Sigmoid colon (tissue), 7 donors: ENCODE measurements around the gene MTCP1. TPM values are rescaled to one million over a fixed set of nuclear protein-coding genes. Genes with fewer than 3 reads are reported as not detected.

Source experiments
- DNase-seq: peaks from one replicate; pipeline ENCODE4 v3.0.0-alpha.2; 2019
- H3K27ac ChIP-seq, 4 donors: fragments of 200-600 bp; sonication (generic); one replicate each; pipeline ENCODE4 v1.5.1; 2016 to 2019; ENCODE audit warnings: mild to moderate bottlenecking in 1 of 4
- H3K27me3 ChIP-seq, 3 donors: fragments of 200-600 bp; sonication (generic); one replicate each; pipeline ENCODE4 v1.5.1; 2019; ENCODE audit warnings: mild to moderate bottlenecking in 1 of 3
- H3K36me3 ChIP-seq, 4 donors: fragments of 200-600 bp; sonication (generic); one replicate each; pipeline ENCODE4 v1.5.1; 2016 to 2019
- H3K4me1 ChIP-seq, 4 donors: fragments of 200-600 bp; sonication (generic); one replicate each; pipeline ENCODE4 v1.5.1; 2017 to 2019
- H3K4me3 ChIP-seq, 4 donors: fragments of 200-600 bp; sonication (generic); one replicate each; pipeline ENCODE4 v1.5.1; 2017 to 2019; ENCODE audit warnings: mild to moderate bottlenecking in 2 of 4, moderate library complexity in 1 of 4
- H3K9me3 ChIP-seq, 4 donors: fragments of 200-600 bp in 3 of 4; sonication (generic) in 3 of 4; one replicate each; pipeline versions ENCODE4 v1.5.1 to v1.6.1; 2013 to 2019
- CTCF ChIP-seq, 4 experiments: fragments of 450-650 bp in 3 of 4; fragments of 200-600 bp in 1 of 4; IDR thresholded peaks; one replicate each; pipeline ENCODE4 v1.5.1; 2016 to 2019; ENCODE audit warnings: antibody characterized with exemption in 4 of 4, mild to moderate bottlenecking in 3 of 4, moderate library complexity in 2 of 4
- EP300 ChIP-seq, 4 donors: sonication (generic); formaldehyde crosslinking; IDR thresholded peaks; one replicate each; pipeline ENCODE4 v1.6.1; 2017; ENCODE audit warnings: antibody characterized with exemption in 4 of 4
- POLR2A ChIP-seq, 2 donors: fragments of 450-650 bp; IDR thresholded peaks; one replicate each; pipeline ENCODE4 v1.6.1; 2016; ENCODE audit warnings: antibody characterized with exemption in 2 of 2, mild to moderate bottlenecking in 2 of 2, moderate library complexity in 2 of 2
- POLR2AphosphoS5 ChIP-seq, 4 donors: sonication (generic); formaldehyde crosslinking; IDR thresholded peaks; one replicate each; pipeline ENCODE4 v1.6.1; 2017; ENCODE audit warnings: antibody characterized with exemption in 4 of 4
- WGBS, 2 donors: extraction: QIAGEN DNeasy Blood & Tissue Kit; methylation state at CpG; one replicate each; pipeline ENCODE4 v1.1.7; 2013; 5-methylcytosine and 5-hydroxymethylcytosine counted together
- intact Hi-C: fragments of 100-400 bp; cut with DNase I; formaldehyde crosslinking; loops from one replicate; pipeline ENCODE4 v1.15.1; 2023
- polyA plus RNA-seq, 3 donors: library from polyadenylated mRNA; stranded (reverse); fragments of 200-250 nt; gene quantifications; one replicate each; pipeline ENCODE4 v1.2.3, GENCODE V29; 2013
- total RNA-seq, 4 donors: library from RNA; depleted of rRNA; stranded (reverse); fragments of >200 nt; gene quantifications; one replicate each; pipeline ENCODE4 v1.1.0, GENCODE V29; 2016
- donor health status: healthy with polysubstance abuse.
- donor health status: Bipolar disorder and iron deficiency.
- donor health status: healthy.

The MTCP1 gene
- total and polyA plus RNA-seq, 7 donors = 3.1 to 13.8 (median 3.9) TPM

- TF ChIP-seq EP300 (IDR thresholded peaks at IDR 0.05) = no peak
- TF ChIP-seq POLR2AphosphoS5 (IDR thresholded peaks at IDR 0.05) = no peak
- TF ChIP-seq POLR2A (IDR thresholded peaks at IDR 0.05) = no peak
- no peak for TF ChIP-seq CTCF (IDR thresholded peaks at IDR 0.05)
- peaks cover 0 to 14% (median 9%) of the 10 kb centered on the region in 4 donors for H3K4me1 ChIP-seq
- no peaks in the 10 kb centered on the region for H3K27me3 ChIP-seq
- H3K9me3 ChIP-seq = peaks cover 0 to 2% (median 0%) of the 10 kb centered on the region in 4 donors
- 87 to 94% methylated on average over 5 of the region's 5 CpGs for WGBS, 2 donors
- intact Hi-C loops = no loop called here
- no peak for DNase-seq
- H3K36me3 ChIP-seq = peaks cover 0 to 15% (median 0%) of the 10 kb centered on the region in 4 donors
- H3K4me3 ChIP-seq = no peak overlapping the region
- H3K27ac ChIP-seq = no peak overlapping the region
Measured at GRCh38 chrX:155031657-155032056, 39.3 kb downstream of the MTCP1 start.

GRCh38 chrX:155028877-155029291 lies 42.1 kb downstream of the MTCP1 start:
- no peak overlapping the region for H3K4me3 ChIP-seq
- TF ChIP-seq EP300 (IDR thresholded peaks at IDR 0.05) (no peak), POLR2AphosphoS5 (IDR thresholded peaks at IDR 0.05) (no peak), CTCF (IDR thresholded peaks at IDR 0.05) (no peak), POLR2A (IDR thresholded peaks at IDR 0.05) (no peak)
- H3K4me1 ChIP-seq = peaks cover 0 to 14% (median 9%) of the 10 kb centered on the region in 4 donors
- peaks cover 0 to 4% (median 0%) of the 10 kb centered on the region in 4 donors for H3K36me3 ChIP-seq
- intact Hi-C loops = no loop called here
- 27 to 77% methylated on average over 2 of the region's 2 CpGs for WGBS, 2 donors
- peak overlapping the region; percentile 90 to 96 (median 94) for H3K27ac ChIP-seq
- no peaks in the 10 kb centered on the region for H3K9me3 ChIP-seq
- H3K27me3 ChIP-seq = no peaks in the 10 kb centered on the region
- DNase-seq = no peak

GRCh38 chrX:155028129-155028528 lies 42.8 kb downstream of the MTCP1 start:
- no peaks in the 10 kb centered on the region for H3K27me3 ChIP-seq
- H3K9me3 ChIP-seq = no peaks in the 10 kb centered on the region
- WGBS, 2 donors = 4 to 24% methylated on average over 3 of the region's 3 CpGs
- H3K4me3 ChIP-seq = peak overlapping the region in 3 of 4 donors; percentile 61 to 65 (median 62)
- no peak for DNase-seq
- H3K4me1 ChIP-seq = peaks cover 0 to 14% (median 9%) of the 10 kb centered on the region in 4 donors
- peak overlapping the region; percentile 90 to 96 (median 94) for H3K27ac ChIP-seq
- no peaks in the 10 kb centered on the region for H3K36me3 ChIP-seq
- TF ChIP-seq POLR2AphosphoS5 (IDR thresholded peaks at IDR 0.05) (no peak), CTCF (IDR thresholded peaks at IDR 0.05) (no peak), EP300 (IDR thresholded peaks at IDR 0.05) (no peak), POLR2A (IDR thresholded peaks at IDR 0.05) (no peak)
- intact Hi-C loops = no loop called here

- no peaks in the 10 kb centered on the region for H3K36me3 ChIP-seq
- peak; percentile 67 for DNase-seq
- H3K9me3 ChIP-seq = no peaks in the 10 kb centered on the region
- 1% methylated on average over 14 of the region's 14 CpGs for WGBS, 2 donors
- H3K4me3 ChIP-seq = peak overlapping the region; percentile 46 to 65 (median 62)
- intact Hi-C loops = loop anchor here (2.0 kb wide), 2 partner anchors 29 to 43 kb away; partner anchors contain the start of genes BRCC3, CMC4 and MTCP1
- H3K27me3 ChIP-seq = no peaks in the 10 kb centered on the region
- H3K4me1 ChIP-seq = peaks cover 0 to 14% (median 9%) of the 10 kb centered on the region in 4 donors
- peak overlapping the region; percentile 90 to 96 (median 94) for H3K27ac ChIP-seq
- TF ChIP-seq CTCF (IDR thresholded peaks at IDR 0.05) (no peak), POLR2AphosphoS5 (IDR thresholded peaks at IDR 0.05) (peak; percentile 76 to 94 (median 83)), EP300 (IDR thresholded peaks at IDR 0.05) (peak; percentile 7 to 72 (median 60)), POLR2A (IDR thresholded peaks at IDR 0.05) (peak in 1 of 2 donors; percentile 58)
Measured at GRCh38 chrX:155027509-155028066, 43.3 kb downstream of the MTCP1 start.
